Activated naive CD4-positive, alpha-beta T cell treated with anti-CD3 and anti-CD28 coated beads, Interleukin-2, amount 50 U/mL, for 16 hours (primary cell): Measurements from ENCODE around the gene USP12.
"Not testable (repeated sequence)": the region's sequence is repeated elsewhere in the genome, so short reads cannot be mapped to it uniquely, and the experiment has no call there.

Experiments used
- DNase-seq: peaks from one replicate; pipeline ENCODE4 v3.0.0-alpha.2; 2020

The USP12 gene

DNA sequence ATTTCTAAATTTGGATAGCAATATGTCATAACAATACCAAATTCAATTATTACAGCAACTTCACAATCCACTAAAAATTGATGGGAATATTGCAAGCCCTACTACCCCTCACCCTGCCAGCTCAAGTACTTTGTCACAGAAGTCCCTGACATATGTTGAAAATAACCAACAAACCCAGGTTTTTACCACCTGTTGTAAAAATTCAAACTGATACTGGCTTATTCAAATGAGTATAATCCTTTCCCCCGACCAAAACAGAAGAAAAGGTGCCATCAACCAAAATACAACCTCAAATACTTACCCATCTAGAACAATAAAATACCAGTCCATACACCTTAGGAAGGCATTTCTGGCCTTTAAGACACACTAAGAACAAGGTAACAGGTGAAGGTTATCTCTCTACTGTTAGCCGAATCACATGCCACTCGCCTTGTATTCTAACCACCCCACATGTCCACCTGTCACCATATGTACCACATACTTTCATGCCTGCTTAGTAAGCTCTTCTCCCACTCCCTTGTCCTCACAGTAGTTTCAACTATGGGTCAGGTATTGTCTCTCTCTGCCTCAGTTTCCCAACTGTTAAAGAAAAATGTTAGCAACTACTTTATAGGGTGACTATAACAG lies 53.1 kb downstream of the USP12 start:
- DNase-seq = no peak

DNA sequence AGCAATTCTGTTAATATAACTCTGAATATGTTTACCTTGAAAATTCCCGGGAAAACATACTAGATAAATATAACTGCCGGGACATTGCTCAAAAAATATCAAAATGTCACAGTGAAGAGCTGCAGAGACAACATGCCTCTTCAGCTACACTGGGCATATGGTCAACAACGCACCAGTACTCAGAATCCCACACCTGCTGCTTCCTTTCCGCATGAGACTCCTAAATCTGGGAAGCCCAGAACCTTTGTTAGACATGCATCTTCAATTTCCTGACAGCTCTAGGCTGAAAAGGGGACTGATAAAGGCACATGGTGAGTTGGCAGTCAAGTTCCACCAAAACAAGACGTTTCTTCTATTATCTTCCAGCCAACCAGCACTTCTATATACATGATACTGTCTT lies 53.7 kb downstream of the USP12 start:
- DNase-seq = no peak

DNA sequence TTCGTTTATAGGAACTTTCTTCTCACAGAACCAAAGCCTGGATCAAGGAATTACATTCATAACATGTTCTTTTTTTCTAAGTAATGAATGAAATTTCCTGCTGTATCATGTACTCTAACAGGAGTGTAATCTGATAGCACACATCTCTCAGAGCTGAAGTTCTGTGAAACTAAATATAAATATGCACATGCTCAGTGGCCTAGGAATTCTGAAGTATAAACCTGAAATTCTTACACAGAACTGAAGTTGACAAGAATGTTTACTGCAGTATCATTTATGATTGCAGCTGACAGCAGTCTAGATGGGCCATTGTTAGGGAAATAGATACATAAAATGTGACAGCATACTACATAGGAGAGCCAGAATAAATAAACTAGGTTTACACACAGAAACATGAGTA lies 54.5 kb downstream of the USP12 start:
- no peak for DNase-seq

DNA sequence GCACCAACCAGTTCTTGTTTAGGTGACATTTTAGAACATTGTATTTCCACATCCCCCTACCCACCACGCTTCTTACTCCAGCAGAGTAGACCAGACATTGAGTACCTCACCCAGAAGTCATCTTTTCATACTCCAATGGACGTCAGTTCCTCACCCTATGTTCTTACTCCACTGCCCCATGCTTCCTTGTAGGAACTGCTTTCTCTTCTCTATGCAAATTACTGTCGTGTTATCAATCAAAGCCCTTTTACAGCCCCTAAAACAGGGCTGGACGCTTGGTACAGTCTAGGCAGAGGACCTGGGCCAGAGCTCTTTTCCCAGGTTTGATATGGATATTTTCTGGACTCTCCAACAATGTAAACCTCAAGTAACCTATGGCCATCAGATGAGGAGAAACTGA lies 58.2 kb downstream of the USP12 start:
- no peak for DNase-seq

DNA sequence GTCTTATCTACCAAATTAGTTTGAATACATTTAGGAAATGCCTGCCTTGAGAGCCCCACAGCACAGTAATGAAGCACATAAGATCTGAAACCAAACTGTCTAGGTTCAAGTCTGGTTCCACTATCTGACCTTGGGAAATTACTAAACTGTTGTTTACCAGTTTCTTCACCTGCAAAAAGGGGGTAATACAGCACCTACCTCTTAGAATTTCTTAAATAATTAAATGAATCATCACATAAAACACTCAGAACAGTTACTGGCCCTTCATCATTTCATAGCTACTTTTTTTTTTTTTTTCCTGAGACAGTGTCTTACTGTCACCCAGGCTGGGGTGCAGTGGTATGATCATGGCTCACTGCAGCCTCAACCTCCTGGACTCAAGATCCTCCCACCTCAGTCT lies 59.6 kb downstream of the USP12 start:
- DNase-seq = no peak

DNA sequence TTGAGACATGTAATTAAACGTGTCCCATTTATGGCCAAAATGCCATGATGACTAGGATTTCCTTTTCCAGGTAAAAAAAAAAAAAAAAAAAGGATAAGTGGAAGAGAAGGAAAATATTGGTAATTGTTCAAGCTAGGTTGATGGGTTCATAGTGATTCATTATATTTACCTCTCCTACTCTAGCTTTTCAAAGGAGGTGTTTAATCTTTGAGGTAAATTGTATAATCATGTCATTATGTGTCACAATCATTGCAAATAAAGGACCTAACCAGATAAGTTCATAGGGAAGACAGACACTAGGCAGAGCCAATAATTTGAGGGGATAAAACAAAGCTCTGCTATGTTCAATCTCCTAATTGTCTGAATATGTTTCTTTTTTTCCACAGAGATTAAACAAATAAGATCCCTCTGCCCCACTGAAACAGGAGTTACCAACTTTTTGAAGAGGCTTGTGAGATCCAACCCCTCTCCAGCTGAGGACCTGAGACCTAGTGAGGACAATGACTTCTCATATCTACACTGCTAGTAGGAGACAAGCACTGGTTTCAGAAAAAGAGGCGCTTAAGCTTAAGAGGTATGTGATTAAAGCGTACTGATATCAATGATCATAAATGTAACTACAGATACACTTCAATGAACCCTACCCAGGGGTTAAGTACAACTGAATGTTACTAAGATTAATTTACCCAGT lies 61.4 kb downstream of the USP12 start:
- no peak for DNase-seq

DNA sequence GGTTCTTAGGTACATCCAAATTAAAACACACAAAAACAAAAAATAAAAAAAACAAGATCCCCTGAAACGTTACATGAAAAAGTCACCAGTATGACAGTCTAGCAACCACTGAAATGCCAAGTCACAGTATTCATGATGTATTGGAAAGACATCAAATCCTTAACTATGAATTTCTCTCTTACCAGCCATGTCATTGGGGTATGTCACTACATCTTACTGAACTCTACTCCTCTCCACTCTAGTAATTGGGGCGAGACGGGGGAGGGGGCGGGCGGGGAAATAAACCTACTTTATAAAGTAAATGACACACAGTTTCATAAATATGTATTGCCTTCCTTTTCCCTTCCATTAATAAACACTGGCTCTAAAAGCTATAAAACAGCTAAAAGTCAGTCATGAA lies 65.5 kb downstream of the USP12 start:
- DNase-seq = no peak

DNA sequence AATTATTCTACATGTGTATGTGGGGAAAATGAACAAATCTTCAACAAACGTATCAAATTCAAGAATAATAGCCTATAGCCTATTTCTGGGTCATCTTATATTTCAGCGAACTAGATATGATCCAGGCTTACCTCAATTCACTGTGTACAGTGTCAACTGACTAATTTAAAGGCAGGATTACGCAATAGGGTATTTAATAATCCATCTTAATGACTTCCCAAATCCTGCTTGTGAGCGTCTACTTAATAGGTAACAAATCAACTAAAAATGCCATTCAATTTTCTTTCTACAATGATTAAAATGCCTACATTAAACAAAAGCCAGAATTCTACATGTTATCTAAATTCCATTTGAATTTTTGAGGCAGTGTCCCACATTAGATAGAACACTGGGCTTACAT lies 67.0 kb downstream of the USP12 start:
- DNase-seq = no peak

DNA sequence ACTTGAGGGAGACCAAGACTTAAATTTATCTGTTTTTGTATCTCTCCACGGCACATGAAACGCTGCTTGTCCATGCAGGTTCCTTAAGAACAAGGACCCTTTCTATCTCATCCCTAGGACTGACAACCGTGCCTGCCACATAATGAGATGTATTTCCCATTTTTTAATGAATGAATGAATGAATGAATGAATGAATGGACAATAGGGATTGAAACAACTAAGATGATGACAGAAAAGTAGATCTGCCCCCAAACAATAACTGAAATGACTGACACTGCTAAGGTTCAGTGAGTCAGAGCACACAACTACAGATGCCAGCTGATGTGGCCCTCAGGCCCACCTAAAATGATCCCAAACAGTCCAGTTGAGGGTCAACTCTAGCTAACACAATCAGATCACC lies 69.8 kb downstream of the USP12 start:
- DNase-seq = no peak

DNA sequence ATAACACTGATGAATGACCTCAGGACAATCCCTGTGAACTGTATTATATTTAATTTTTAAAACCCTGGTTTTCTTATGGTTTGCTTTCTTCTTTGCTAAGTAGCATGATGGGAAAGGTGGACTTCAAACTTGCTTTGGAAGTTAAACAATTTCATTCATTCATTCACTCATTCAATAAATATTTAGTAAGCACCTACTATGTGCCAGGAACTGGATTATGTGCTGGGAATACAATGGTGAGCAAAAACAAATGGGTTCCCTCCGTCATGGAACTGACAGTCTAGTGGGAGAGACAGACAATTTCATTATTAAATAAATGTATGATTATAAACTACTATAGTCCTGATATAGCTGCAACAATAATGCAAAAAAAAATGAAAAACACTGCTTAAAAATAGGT lies 70.3 kb downstream of the USP12 start:
- DNase-seq = no peak

DNA sequence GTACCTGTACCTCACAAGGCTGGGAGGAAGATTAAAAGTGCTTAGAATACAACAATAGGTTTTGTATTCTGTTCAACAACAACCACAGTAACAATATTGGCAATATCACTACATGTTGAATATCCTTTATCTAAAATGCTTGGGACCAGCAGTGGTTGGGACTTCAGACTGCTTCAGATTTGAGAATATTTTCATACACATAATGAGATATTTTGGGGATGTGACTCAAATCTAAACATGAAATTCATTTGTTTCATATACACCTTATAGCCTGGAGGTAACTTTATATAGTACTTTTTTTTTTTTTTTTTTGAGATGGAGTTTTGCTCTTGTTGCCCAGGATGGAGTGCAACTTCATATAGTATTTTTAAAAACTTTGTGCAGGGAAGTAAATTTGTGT lies 73.9 kb downstream of the USP12 start:
- DNase-seq = no peak

DNA sequence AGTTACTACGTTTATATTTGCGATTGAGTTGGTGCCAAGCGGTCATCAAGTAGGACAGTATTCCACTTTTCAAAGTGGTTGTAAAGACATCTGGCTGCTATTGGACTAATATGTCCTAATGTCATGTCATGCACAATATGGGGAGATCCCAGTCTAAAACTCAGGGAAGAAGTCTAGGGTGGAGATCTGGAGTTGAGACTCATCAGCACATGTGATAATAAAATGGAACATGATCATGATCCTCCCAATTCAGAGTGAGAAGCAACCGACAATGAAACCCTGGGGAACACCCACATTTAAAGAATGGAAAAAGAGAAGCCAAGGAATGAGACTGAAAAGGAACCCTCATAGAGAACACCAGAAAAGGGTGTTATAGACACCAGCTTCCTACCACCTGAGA lies 80.2 kb downstream of the USP12 start:
- DNase-seq = no peak

DNA sequence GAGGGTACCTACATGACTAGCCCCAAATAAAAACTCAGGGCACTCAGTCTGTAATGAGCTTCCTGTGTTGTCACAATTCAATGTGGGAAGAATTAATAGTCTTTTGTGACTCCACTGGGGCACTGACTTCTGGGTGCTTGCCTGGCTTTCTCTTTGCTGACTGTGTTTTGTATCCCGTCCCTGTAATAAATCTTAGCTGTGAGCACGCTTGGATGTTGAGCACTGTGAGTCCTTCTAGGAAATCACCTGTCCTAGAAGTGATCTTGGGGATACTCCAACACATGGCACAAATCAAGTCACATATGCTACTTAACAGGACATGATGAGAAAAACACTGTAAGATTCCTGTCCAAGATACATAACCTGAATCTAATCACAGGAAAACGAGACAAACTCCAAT lies 83.0 kb downstream of the USP12 start:
- no peak for DNase-seq

DNA sequence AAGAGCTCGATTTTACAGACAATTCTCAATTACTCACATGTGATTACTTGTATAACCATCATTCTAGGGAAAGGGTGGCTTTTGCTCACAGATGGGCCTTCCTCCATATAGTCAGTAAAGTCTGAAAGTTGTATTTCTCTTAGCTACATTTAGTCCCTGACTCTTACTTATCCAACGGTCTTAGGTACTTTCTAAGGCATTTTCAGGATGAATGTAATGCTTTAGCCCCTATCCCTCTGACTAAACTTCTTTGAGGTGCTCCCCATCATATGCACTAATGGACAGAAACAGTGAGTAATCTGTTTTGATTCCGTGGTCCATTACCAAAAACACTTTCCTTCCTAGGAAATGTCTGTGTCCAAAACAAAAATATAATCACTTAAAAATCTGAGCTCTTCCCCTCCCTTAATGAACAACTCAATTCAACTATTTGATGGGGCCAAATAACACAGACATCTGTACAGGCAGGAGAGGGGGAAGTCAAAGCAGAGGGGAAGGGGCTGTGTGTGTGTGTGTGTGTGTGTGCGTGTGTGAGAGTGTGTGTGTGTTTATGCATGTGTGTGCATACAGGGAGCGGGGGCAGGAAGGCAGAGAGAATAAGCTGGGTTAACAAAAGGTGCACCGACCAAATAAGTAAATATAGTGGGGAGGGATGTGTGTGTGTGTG lies 84.9 kb downstream of the USP12 start:
- DNase-seq = no peak

DNA sequence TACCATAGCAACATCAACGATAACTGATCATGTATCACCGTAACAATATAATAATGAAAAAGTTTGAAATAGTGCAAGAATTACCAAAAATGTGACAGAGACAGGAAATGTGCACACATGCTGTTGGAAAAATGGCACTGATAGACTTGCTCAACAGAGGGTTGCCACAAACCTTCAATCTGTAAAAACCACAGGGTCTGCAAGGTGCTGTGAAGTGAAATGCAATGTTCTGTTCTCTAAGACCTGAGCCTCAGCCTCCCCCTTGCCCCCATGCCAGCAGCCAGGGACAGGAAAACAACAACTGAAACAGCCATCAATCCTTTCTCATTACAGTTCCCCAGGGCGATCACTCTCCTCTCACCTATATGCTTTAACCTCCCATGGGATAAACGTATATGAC lies 88.4 kb downstream of the USP12 start:
- DNase-seq = no peak

DNA sequence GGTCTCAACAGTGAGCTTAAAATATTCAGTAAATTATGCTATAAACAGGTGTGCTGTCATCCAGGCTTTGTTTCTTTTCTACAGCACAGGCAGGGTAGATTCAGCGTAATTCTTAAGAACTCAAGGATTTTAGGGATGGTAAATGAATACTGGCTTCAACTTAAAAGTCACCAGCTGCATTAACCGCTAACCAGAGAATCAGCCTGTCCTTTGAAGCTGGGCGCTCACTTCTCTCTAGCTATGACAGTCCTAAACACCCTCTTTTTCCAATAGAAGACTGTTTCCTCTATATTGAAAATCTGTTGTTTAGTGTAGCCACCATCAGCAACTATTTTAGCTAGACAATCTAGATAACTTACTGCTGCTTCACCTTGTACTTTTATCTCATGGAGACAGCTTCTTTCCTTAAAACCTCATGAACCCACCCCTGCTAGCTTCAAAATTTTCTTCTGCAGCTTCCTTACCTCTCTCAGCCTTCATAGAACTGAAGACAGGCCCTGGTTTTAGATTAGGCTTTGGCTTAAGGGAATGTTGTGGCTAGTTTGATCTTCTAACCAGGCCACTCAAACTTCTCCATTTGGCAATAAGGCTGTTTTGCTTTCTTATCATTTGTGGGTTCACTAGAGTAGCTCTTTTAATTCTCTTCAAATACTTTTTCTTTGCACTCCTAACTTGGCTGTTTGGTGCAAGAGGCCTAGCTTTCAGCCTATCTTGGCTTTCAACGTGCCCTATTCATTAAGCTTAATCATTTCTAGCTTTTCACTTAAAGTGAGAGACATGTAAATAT lies 89.5 kb downstream of the USP12 start:
- DNase-seq = no peak

DNA sequence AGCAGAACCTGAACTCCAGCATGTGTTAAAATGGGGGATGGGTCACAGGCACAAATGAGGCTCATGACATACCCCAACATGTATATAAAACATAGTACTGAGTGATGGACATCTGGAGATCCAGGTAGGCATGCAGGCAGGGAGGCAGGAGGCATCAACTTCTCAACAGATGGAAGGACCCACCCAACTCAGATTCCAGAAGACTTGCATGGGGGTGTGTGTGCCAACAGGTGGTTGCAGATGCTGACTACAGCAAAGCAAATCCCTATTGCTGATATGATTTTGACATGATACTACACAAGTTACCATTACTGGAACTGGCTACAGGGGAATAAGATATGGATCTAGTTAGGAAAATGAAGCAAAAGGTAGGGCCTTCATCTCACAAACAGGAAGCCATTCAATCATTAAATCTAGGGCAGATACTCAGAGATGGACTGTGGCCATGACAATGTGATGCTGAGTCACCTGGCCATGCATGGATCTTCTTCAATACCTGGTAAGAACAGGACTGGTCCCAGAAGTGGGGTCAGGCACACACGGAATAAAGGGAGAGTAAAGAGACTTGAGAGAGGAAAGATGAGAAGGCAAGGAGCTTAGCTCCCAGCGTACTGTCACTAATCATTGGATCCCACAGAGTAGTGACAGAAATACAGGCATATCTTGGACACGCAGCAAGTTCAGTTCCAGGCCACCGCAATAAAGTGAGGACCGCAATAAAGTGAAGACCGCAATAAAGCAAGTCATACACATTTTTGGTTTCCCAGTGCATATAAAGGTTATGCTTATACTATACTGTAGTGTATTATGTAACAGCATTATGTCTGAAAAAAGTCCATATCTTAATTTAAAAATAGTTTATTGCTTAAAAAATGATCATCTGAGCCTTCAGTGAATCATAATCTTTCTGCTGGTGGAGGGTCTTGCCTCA lies 91.3 kb downstream of the USP12 start:
- DNase-seq = no peak

DNA sequence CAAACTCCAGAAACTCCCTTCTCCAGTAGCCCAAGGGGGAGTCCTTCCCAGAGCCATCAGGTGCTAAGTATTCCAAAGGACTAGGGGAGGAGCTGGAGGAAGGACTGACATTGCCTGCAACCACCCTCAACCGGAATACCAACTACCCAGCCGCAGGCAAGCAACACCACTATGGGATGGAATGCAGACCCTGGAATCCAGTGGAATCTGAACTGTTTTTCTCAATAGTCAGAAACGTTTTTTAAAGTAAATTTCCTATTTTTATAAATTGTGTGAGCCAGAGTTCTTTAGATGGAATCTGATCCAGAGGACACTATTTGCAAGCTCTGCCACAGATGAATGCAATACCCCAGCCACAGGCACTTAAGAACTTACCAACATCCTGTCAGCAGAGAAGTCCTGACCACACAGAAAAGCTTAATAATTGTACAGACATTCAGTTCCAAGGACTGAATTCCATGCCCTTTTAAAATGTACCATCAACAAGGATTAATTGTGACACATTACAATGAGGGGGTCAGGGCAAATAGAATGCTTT lies 92.1 kb downstream of the USP12 start:
- DNase-seq = no peak

DNA sequence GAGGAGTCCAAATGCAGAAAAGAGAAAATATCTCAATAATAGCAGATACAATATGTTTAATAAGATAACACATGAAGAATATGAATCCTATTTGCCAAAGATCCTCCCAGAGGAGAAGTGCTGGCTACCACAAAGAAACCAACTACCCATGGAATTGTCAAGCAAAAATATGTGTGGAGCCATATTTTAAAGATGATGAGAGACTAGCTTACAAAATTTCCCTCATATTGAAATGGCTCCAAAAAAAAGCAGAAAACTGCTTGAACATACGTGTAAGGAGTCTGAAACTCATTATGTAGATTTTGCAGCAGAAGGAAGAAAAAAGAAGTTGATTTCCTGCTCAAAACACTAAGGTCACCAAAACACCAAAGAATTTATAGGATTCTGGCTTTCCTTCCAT lies 94.2 kb downstream of the USP12 start:
- no peak for DNase-seq

DNA sequence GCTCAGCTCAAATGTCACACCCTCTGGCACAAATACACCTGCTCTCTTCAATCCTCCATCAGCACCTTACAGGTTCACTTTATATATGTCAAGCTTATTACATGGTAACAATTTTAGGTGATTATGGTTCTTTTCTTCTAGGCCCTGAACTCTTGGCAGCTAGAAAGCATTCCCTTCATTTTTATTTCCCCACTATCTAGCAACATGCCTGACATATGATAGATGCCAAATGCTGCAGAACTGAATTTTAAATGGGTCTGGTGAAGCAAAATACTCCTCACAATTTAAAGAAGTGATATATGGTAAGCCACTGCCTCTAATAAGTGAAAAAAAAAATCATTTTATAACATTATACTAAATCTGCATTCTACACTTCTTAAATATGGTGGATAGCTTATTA lies 95.2 kb downstream of the USP12 start:
- no peak for DNase-seq

DNA sequence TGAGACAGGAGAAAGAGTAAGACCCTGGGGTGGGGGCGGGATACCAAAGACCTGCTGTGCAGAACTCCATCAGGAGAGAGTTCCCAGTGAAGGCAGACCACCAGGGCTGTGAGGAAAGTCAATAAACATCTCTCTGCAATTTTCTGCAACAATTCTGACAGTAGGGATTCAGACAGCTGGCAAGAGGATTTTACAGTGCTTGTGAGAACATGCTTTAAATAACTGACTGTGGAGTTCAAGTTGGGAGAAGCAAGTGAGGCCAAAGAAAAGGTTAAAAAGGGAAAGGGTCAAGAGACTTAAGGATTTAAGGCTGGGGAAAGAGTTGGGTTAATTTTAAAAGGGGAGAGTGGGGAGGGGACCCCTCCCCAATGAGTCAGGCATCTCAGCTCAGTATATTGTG lies 98.4 kb downstream of the USP12 start:
- DNase-seq = no peak

DNA sequence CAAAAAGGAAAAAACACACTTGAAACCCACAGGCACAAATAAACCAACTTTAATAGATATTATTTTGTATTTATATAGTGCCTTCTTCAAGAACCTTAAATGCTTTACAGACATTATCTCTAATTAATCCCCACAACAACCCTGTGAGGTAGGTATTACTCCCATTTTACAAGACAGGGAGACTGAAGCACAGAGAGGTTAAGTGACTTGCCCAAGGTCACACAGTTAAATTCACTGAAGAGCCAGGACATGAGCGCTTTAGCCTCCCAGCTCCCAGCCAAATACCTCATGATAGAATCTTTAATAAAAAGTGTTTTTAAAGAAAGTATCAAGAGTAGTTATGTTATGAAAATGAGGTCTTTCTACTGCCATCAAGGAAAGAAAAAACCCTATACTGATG lies 105.5 kb downstream of the USP12 start:
- not testable (repeated sequence) for DNase-seq
